GM04503 (cell line): Measurements from ENCODE around the gene BIRC5.
A peak's percentile ranks its signal among the peaks of the same experiment; 100 is the strongest.
"Not testable (repeated sequence)": the region's sequence is repeated elsewhere in the genome, so short reads cannot be mapped to it uniquely, and the experiment has no call there.

ENCODE experiments used
- DNase-seq: peaks from one replicate; pipeline ENCODE4 v3.0.0-alpha.2; 2012; ENCODE audit warnings: low read depth

Gene BIRC5

GRCh38 chr17:78214016-78214705, at the start of gene BIRC5:
BIRC5 (plus strand) TSS chr17:78214253; CDS start chr17:78214317, 64 bp downstream.
- DNase-seq: peak; percentile 18

DNA sequence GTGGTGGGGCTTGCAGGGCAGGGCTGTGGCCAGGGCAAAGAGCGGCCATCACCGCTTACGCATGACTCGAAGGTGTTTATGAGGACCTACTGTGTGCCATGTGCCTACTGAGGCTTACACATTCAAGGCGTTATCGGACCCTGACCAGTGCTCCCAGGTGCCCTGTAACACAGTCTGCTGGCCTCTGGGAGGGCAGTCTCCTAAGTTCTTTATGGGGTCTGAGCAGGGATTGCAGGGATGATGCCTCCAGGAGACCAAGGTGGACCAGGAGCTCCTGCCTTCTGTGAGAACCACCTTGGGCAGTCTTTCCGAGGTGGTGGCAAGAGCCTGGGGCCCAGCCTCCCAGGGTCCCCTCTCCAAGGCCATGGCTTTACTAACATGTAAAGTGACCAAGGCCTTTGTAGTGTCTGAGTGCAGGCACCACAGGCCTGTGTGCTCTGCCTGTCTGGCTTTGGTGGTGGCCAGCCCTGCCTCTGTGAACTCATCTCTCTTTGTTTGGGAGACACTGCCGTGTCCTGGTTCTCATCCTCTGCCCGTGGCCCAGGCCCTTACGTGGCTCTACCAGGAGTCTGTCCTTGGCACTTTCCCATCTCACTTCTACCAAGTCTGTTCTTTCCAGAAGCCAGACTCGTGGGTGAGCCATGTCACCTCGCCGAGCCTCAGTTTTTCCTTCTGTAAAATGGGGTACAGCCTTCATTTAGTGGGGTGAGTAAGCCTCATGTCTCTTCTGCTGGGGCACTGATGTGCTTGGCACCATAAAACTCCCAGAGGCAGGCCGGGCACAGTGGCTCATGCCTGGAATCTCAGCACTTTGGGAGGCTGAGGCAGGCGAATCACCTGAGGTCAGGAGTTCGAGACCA, 49.1 kb upstream of the BIRC5 start:
- no peak for DNase-seq

- DNase-seq: no peak
Measured at GRCh38 chr17:78166416-78166815, 47.6 kb upstream of the BIRC5 start.

DNA sequence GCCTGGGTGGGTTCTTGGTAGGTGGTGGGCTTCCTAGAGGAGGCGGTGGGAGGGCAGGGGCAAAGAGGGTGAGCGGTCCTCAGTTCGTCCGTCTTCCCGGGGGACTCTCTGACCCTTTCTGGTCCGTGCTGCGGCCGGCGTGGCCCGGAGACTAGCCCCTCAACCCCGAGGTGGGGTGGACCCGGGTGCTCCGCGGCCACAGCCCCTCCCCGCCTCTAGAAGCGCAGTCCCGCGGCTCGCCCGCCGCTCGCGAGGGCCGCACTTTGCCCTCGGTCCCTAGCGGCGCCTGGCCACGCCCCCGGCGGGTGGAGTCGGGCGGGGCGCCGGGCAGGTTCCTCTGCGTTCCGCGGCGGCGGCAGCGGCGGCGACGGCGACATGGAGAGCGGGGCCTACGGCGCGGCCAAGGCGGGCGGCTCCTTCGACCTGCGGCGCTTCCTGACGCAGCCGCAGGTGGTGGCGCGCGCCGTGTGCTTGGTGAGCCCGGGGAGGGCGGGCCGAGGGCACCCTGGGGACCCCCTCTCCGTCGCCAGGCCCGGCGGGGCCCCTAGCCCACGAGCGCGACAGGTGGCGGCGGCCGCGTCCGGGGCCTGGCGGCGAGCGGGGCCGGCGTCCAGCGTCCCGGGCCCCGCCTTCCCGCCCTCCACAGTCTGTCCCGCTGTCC, 45.7 kb upstream of the BIRC5 start, which contains the start of gene SYNGR2:
SYNGR2 (plus strand) TSS at position 340 of the 661 bp plus-strand sequence; CDS start at position 376, 36 bp downstream.
- no peak for DNase-seq

GRCh38 chr17:78168903-78169793, 44.9 kb upstream of the BIRC5 start:
- no peak for DNase-seq

- no peak for DNase-seq
Measured at GRCh38 chr17:78170692-78171590, 43.1 kb upstream of the BIRC5 start.

- DNase-seq: not testable (repeated sequence)
Measured at GRCh38 chr17:78171591-78172248, 42.3 kb upstream of the BIRC5 start.

DNA sequence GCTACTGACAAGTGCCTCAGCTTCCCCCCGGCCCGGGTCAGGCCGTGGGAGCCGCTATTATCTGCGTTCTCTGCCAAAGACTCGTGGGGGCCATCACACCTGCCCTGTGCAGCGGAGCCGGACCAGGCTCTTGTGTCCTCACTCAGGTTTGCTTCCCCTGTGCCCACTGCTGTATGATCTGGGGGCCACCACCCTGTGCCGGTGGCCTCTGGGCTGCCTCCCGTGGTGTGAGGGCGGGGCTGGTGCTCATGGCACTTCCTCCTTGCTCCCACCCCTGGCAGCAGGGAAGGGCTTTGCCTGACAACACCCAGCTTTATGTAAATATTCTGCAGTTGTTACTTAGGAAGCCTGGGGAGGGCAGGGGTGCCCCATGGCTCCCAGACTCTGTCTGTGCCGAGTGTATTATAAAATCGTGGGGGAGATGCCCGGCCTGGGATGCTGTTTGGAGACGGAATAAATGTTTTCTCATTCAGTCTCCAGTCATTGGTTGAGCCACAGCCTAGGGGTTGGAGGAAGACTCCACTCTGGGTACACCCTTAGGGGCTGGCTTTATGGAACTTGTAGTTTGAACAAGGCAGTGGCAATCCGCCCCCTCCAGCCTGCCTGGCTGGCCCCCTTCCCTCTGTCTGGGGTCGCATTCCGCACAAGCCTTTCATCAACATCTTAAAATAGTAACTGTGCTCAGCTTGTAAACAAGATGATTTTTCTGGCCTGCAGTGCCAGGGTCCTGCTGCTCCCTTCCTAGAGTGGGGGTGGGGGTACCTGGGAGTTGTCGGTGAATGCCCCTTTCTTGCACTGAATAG, 41.6 kb upstream of the BIRC5 start:
- DNase-seq: no peak

GRCh38 chr17:78173097-78173715, 40.8 kb upstream of the BIRC5 start:
- no peak for DNase-seq

DNA sequence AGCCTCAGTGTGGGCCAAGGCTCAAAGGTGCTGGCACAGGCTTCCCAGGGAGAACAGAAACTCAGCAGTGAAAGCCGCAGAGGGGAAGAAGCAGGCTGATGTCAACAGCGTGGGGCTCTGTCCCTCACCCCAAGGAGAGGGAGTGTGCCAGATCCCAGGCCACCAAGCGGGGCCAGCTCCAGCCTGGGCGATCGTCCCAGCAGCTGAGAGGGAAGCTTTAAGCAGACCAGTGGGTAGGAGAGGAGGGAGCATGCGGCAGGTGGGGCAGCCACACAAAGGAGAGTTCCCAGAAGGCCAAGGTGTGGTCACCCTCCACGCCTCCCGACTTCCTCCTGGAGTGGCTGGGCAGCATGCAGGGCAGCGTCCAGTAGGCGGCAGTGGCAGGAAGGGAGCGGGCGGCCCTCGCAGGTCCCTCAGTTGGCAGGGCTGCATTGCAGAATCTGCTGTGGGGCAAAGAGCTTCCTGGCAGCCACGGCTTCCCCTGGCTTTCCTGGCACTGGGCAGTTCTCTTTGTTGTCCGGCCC, 39.6 kb upstream of the BIRC5 start:
- no peak for DNase-seq

GRCh38 chr17:78174870-78175642, 39.0 kb upstream of the BIRC5 start:
- DNase-seq: no peak

GRCh38 chr17:78175643-78175981, 38.4 kb upstream of the BIRC5 start:
- no peak for DNase-seq

DNA sequence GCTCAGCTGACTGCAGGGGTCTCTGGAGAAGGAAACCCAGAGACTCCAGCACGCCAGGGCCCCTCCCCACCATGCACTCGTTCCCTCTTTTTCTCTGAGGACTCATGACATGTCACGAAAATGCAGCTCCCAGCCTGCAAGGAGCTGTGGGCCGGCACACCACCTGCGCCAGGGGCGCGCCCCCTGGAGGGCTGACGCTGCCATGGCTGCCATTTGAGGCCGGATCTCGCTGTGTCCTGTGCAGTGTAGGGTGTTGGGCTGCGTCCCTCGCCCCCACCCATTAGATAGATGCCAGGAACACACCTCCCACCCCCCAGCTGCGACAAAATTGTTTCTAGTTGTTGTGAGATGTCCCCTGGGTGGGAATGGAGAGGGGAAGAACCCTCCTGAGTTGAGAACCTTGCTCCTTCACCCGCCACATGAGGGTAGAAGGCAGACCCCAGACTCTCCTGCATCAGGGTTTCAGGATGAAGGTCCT, 37.5 kb upstream of the BIRC5 start:
- DNase-seq: no peak

GRCh38 chr17:78179372-78179771, 34.7 kb upstream of the BIRC5 start:
- no peak for DNase-seq

DNA sequence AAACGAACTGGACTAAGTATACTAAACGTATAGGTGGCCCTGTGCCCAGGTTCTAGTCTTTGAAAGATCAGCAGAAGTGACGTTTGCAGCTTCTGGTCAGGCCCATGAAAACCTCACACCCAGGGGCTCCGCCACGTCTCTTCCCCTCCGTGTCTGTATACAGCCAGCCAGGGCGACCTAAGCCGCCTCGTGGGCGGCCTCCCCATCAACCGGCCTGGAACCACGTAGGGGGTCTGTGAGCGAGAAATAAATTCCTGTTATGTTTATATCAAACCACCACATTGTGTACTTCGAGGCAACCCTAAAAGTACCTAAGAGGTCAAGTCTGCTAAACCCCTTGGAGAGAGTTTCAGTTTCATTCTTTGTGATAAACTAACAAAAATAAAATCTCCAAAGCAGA, 34.0 kb upstream of the BIRC5 start:
- no peak for DNase-seq

DNA sequence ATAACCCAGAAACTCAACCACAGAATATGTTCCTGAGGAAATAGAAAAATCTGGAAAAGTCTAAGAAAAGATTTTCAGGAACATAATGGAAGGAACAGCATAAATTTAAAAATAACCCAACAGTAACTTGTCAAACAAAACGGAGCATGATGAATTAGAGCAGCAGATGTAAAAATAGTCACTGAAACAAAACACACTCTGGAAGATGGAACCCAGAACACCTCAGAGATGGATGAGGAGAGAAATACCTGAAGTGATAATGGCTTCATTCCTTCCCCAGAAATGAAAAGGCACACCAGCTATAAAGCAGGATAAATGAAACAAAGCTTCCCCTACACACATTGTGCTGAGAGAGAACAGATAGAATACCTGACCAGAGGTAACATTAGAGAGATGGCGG, 33.5 kb upstream of the BIRC5 start:
- no peak for DNase-seq

DNA sequence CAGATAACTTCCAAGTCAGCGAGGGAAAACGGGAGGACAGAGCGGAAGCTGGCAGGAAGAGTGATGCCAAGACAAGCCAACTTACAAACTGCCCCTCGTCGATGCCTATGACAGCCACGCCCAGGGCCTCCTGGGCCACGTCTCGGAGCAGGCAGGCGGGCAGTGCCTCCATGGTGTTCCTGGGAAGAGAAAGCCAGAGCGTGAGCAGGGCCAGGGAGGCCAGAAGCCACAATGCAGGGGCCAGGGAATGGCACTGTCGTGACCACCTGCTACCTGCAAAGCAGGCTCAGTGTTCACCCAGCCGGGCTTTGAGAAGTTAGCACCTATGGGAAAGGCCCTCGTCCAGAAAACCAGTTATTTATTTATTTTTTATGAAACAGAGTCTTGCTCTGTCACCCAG, 31.5 kb upstream of the BIRC5 start:
- DNase-seq: no peak

DNA sequence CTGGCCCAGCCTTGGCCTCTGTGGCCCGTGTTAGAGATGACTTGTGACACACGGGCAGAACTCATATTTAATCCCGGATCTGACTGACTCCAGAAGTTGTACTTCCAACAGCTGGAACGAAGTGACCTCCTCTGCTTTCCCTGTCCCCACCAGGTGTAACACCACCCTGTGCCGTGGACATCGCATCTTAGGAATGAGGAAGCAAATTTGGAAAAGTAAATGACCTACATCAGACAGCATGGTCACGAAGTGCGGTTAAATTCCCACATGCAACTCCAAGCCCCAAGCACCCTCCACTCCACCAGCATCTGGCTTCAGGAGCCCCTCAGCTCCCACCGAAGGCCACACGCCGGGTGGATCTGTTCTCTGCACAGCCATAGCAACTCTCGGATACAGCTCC, 30.1 kb upstream of the BIRC5 start:
- no peak for DNase-seq
